SU-DHL-6 (cell line): ENCODE measurements around the gene MTRFR.

Experiments
- H2AFZ ChIP-seq: fragments of 200-600 bp; sonication (generic); 2 replicates; pipeline ENCODE4 v1.6.1; 2014; ENCODE audit warnings: low read depth, mild to moderate bottlenecking, moderate library complexity, mixed read lengths, antibody characterized with exemption, low read length; ENCODE audit not compliant: severe bottlenecking
- H3F3A ChIP-seq: fragments of 200-600 bp; shearing (Covaris generic); 2 replicates; pipeline ENCODE4 v1.6.0; 2016; ENCODE audit warnings: antibody characterized with exemption, mild to moderate bottlenecking; ENCODE audit not compliant: insufficient read depth
- H3K27ac ChIP-seq: fragments of 200-600 bp; sonication (generic); 2 replicates; pipeline ENCODE4 v1.5.1; 2016; ENCODE audit warnings: low read depth, mild to moderate bottlenecking, low read length, moderate library complexity, mixed read lengths
- H3K27me3 ChIP-seq: fragments of 200-600 bp; sonication (generic), shearing (Covaris generic); 2 replicates; pipeline ENCODE4 v1.6.0; 2014; ENCODE audit warnings: mild to moderate bottlenecking, low read length
- H3K36me3 ChIP-seq: fragments of 200-600 bp; sonication (generic); 2 replicates; pipeline ENCODE4 v1.6.1; 2014; ENCODE audit warnings: mild to moderate bottlenecking, low read length, mixed read lengths
- H3K4me2 ChIP-seq: fragments of 300-600, 200-600 bp; shearing (Covaris generic), sonication (generic); 2 replicates; pipeline ENCODE4 v1.6.0; 2014; ENCODE audit warnings: low read length, low read depth, mild to moderate bottlenecking; ENCODE audit not compliant: poor library complexity, severe bottlenecking
- H3K4me3 ChIP-seq: fragments of 200-600 bp; sonication (generic); 2 replicates; pipeline ENCODE4 v1.5.1; 2014; ENCODE audit warnings: antibody characterized with exemption, low read length, mild to moderate bottlenecking, mixed read lengths; ENCODE audit not compliant: insufficient read depth, poor library complexity, severe bottlenecking
- H3K79me2 ChIP-seq: fragments of 200-600 bp; sonication (generic); 2 replicates; pipeline ENCODE4 v1.6.1; 2014; ENCODE audit warnings: mild to moderate bottlenecking, low read length, moderate library complexity; ENCODE audit not compliant: insufficient read depth
- H3K9ac ChIP-seq: fragments of 200-600 bp; sonication (generic); 2 replicates; pipeline ENCODE4 v1.7.0; 2014; ENCODE audit warnings: mild to moderate bottlenecking, low read length
- H3K9me2 ChIP-seq: fragments of 200-600 bp; sonication (generic); replicated peaks from 2 replicates; pipeline ENCODE4 v1.6.1; 2014; ENCODE audit warnings: low read length; ENCODE audit not compliant: insufficient read depth
- H3K9me3 ChIP-seq: fragments of 200-600 bp; sonication (generic); 2 replicates; pipeline ENCODE4 v1.6.1; 2014; ENCODE audit warnings: low read length, mixed read lengths; ENCODE audit not compliant: insufficient read depth
- H4K20me1 ChIP-seq: fragments of 200-600 bp; sonication (generic); 2 replicates; pipeline ENCODE4 v1.6.1; 2014; ENCODE audit warnings: low read depth, mild to moderate bottlenecking, antibody characterized with exemption, low read length, moderate library complexity, mixed read lengths
- EZH2phosphoT487 ChIP-seq: fragments of 200-600 bp; sonication (generic), shearing (Covaris generic); conservative IDR thresholded peaks from 2 replicates; pipeline ENCODE4 v1.6.1; 2018; ENCODE audit warnings: mild to moderate bottlenecking, antibody characterized with exemption, low read length, moderate library complexity, mixed read lengths
- TF ChIP-seq, protein P1 (sequence below): fragments of 200-600 bp; sonication (generic); IDR thresholded peaks from one replicate; pipeline ENCODE4 v1.5.1; 2017; ENCODE audit warnings: antibody characterized with exemption, mild to moderate bottlenecking, low read length, moderate library complexity; ENCODE audit not compliant: insufficient read depth, poor library complexity, severe bottlenecking

The MTRFR gene

DNA sequence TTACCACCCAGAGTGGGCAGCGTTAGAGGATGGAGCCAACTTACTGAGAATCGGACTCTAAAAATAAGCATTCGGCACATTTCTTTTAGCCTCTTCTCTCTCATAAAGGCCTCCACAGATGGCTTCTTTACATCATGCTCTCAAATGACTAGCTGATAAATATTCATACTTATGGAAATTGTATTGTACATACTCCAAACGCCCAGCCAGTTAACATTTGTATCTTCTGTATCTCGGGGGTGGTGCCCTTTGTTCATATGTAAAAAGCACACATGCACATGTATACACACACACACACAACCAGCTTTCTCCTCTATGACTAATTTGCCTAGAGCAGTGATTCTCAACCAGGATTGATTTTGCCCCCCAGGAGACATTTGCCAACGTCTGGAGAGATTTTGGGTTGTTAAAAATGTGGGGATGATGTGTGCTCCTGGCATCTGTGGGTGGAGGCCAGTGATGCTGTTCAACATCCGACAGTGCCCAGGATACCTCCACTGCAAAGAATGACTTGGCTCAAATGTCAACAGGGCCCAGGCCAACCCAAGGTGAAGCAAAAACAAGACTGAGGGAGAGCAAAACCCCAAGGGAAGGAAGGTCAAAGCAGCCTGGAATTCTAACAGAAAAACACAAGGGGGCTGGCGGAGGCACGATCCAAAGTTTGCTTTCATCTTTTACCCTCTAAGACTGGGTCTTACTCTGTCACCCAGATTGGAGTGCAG, 53.6 kb downstream of the MTRFR start:
- Histone ChIP-seq H4K20me1 (no peaks in the 10 kb centered on the region), H3K36me3 (no peaks in the 10 kb centered on the region), H3K4me2 (no peak overlapping the region), H3K9ac (no peak overlapping the region), H3F3A (no peaks in the 10 kb centered on the region), H3K27me3 (no peaks in the 10 kb centered on the region), H2AFZ (no peak overlapping the region), H3K27ac (no peak overlapping the region), H3K4me3 (no peak overlapping the region), H3K79me2 (no peaks in the 10 kb centered on the region), H3K9me3 (no peaks in the 10 kb centered on the region), H3K9me2 (no peaks in the 10 kb centered on the region)
- TF ChIP-seq, protein P1, sequence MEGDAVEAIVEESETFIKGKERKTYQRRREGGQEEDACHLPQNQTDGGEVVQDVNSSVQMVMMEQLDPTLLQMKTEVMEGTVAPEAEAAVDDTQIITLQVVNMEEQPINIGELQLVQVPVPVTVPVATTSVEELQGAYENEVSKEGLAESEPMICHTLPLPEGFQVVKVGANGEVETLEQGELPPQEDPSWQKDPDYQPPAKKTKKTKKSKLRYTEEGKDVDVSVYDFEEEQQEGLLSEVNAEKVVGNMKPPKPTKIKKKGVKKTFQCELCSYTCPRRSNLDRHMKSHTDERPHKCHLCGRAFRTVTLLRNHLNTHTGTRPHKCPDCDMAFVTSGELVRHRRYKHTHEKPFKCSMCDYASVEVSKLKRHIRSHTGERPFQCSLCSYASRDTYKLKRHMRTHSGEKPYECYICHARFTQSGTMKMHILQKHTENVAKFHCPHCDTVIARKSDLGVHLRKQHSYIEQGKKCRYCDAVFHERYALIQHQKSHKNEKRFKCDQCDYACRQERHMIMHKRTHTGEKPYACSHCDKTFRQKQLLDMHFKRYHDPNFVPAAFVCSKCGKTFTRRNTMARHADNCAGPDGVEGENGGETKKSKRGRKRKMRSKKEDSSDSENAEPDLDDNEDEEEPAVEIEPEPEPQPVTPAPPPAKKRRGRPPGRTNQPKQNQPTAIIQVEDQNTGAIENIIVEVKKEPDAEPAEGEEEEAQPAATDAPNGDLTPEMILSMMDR, result no peak
- no peak for TF ChIP-seq EZH2phosphoT487

DNA sequence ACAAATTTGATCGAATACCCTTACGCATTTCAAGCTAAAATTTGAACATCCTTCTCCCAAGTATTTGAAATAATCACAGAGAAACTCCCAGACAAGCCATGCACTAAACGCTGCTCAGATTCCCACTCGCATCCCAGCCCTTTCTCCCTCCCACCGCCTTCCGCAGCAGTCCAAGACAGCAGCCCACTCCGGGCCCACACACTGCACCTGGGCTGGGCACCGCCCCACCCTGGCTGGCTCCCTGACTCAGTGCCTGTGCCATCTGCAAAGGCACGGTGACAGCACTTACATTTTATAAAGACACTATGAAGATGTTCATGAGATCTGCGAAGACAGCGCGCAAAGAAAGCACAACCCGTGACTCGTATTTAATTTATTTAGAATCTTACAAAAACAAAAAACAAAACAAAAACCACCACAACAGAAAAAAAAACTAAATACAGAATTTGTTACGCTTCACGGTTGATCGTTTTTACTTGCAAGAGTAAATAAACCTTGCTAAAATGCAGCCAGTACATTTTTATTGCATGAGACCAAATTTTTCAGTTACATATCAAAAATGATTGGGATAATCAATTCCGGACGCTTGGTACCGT, 55.6 kb downstream of the MTRFR start:
- Histone ChIP-seq H3K9me3 (no peaks in the 10 kb centered on the region), H3K36me3 (0 out of 2 replicates have a peak, but pooled peaks cover 2% of the 10 kb centered on the region), H3K9me2 (no peaks in the 10 kb centered on the region), H3K4me3 (no peak overlapping the region), H3F3A (no peaks in the 10 kb centered on the region; the same call in 1 of the 2 replicates), H3K27me3 (no peaks in the 10 kb centered on the region), H3K79me2 (no peaks in the 10 kb centered on the region), H2AFZ (no peak overlapping the region), H4K20me1 (no peaks in the 10 kb centered on the region), H3K9ac (no peak overlapping the region), H3K4me2 (no peak overlapping the region), H3K27ac (no peak overlapping the region)
- TF ChIP-seq, protein P1, result no peak
- no peak for TF ChIP-seq EZH2phosphoT487

DNA sequence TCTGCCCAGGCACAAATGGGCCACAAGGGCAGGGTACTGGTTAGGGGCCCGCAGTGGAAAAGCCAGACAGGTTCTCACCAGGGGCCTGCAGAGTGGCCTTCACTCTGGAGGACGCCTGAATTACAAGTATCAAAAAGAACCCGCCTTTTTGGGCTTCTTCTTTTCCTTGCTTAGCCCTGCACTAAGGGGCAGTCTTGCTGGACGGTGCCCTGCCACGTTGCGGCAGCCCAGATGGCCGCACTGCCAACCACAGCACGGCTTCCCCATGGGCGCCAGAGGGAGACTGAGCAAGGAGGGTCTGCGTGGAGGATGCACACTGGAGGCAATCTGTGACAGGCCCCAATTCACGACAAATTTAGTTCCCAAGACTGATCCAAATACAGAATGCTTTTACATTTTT, 56.7 kb downstream of the MTRFR start:
- no peaks in the 10 kb centered on the region; the same call in 1 of the 2 replicates for H3F3A ChIP-seq
- peaks cover 5% of the 10 kb centered on the region; the same call in 1 of the 2 replicates for H3K36me3 ChIP-seq

More for the DNA sequence above, 56.7 kb downstream of the MTRFR start:
- H3K9ac ChIP-seq, result no peak overlapping the region
- no peak overlapping the region for H2AFZ ChIP-seq
- no peaks in the 10 kb centered on the region for H4K20me1 ChIP-seq
- no peak overlapping the region for H3K4me3 ChIP-seq
- no peaks in the 10 kb centered on the region for H3K9me3 ChIP-seq
- H3K79me2 ChIP-seq, result no peaks in the 10 kb centered on the region
- H3K27me3 ChIP-seq, result no peaks in the 10 kb centered on the region
- H3K9me2 ChIP-seq, result no peaks in the 10 kb centered on the region
- no peak for TF ChIP-seq EZH2phosphoT487
- TF ChIP-seq, protein P1, result no peak
- H3K27ac ChIP-seq, result no peak overlapping the region
- H3K4me2 ChIP-seq, result no peak overlapping the region
